NCI-H345 treated with DMSO at 0.1 percent for 48 hours (cell line): ENCODE measurements around the gene MLIP.

Experiments used
- DNase-seq: peaks from one replicate; lab custom pipeline; 2025; ENCODE audit not compliant: unreplicated experiment; lab: John Stamatoyannopoulos, UW

The MLIP gene

GRCh38 chr6:54273214-54273820 is 162.1 kb downstream of the MLIP start:
- no peak for DNase-seq

GRCh38 chr6:54274383-54274782 is 163.1 kb downstream of the MLIP start:
- no peak for DNase-seq

- DNase-seq: no peak
These were observed 170.9 kb downstream of the MLIP start for GRCh38 chr6:54282186-54282585.

- DNase-seq: no peak
These were observed 173.1 kb downstream of the MLIP start for GRCh38 chr6:54284161-54284860.

DNA sequence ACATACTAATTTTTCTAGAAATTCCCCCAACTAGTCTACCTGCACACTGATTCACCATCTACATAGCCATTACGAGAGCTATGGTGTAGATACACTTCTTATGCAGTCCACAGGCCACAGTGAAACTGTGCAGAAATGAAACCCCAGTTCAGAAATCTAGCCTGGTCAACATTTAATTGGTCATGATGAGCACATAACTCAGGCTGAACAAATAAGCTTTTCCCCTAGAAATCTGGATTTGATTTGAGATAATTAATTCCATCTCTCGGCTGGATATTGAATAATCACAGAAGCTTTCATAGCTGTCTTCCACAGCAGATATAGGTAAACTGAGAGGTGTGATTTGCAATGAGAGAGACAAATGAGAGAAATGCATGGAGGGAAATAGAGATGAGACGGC is 174.4 kb downstream of the MLIP start:
- DNase-seq: no peak

DNA sequence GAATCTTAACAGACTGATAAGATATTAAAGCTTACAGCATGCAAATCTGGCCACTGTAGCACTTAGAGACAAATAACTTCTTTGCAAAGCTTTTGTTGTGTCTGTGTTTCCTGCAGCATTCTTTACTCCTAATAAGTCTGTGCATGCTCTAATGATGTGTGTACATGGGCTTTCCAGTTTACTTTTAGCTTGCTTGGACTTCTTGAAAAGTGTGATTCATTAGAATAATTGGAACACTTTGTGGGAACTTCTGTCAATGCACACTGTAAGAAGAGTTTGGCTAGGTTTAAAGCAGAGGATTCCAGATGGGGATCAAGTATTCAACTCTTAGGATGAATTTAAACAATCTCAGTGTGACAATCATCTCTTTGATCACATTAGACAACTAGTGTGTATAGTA is 174.9 kb downstream of the MLIP start:
- no peak for DNase-seq

DNA sequence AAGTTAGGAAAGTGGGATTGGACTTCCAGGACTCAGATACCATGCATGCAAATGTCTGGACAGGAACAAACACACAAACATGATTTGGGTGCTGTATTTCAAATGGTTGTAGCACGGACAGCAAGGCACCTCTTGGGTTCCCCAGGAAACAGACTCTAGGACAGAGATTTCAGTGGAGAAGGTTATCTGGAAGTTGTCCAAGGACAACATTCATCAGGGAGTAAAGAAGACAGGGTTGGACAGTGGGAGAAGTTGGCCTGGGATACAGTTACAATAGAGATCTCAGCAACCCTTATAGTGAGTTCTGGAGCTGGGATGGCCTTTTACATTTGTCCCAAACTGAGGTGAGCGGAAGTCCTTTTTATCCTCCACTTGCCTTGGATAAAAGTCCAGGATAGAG is 177.2 kb downstream of the MLIP start:
- no peak for DNase-seq

DNA sequence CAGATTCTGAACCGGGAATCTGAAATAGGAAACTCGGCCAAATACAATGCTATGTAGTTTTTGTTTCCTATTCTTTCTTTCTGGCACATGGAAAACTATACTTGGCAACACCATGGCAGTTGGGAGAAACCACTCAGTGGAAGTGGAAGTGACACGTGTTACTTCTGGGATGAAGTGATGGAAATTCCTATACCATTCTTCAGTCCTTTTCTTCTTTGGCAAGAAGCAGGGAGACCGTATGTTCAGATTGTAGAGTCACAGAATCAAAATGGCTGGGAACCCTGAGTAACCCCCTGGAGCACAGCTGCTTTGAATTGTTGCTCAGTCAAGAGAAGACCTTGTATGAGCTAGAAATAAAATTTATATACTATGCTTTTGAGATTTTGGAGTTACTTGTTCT is 178.2 kb downstream of the MLIP start:
- DNase-seq: no peak

GRCh38 chr6:54291146-54291545 is 179.9 kb downstream of the MLIP start:
- DNase-seq: no peak

DNA sequence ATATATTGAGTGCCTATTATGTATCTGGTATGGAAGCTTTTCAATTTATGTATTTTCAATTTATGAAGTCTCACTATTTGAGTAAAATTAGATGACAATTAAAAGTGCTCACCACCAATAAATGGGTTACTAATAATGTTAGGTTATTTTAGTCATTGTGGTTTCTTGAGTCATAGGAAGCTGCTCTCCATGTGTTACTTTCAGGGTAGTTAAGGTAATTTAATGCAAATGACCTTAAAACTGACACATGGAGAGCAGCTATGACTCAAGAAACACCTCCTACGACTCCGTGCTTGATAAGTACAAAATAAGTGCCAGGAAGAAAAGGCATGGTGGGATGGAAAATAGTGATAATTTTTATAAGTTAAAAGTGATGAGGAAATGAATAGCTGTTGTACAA is 180.5 kb downstream of the MLIP start:
- DNase-seq: no peak

GRCh38 chr6:54294965-54295532 is 183.8 kb downstream of the MLIP start:
- DNase-seq: no peak

DNA sequence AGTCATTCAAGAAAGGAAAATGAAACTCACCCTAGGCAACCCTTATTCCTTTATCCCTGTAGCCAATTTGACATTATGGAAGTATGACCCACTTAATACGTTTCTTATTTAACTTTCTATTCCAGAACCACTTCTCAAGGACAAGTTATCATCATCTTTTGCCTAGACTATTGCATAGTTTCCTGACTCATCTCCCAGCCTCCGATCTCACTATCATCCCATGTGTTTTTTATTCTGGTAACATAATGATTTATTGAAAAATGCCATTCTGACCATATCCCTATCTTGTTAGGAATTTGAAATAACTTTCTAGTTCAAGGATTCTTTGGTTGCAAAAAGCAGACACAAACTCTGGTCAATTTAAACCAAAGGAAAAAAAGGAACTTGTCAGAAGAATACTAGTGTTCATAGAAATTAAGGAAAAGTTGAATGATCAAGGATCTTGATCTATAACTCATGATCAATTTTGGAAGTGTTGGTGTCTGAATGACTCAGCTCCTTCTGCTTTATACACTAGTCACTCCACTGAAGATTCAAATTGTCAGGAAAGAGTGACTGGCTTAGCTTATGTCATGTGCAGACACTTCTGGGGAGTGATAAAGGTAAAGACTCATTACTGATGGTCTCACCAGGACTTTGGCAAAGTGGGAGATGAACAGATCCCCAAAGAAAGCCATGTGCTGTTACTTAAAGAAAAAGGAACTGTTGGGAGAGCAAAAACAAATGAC is 188.5 kb downstream of the MLIP start:
- DNase-seq: no peak

GRCh38 chr6:54301770-54302169 is 190.5 kb downstream of the MLIP start:
- no peak for DNase-seq

- no peak for DNase-seq
These were observed 196.2 kb downstream of the MLIP start for GRCh38 chr6:54307439-54307910.

DNA sequence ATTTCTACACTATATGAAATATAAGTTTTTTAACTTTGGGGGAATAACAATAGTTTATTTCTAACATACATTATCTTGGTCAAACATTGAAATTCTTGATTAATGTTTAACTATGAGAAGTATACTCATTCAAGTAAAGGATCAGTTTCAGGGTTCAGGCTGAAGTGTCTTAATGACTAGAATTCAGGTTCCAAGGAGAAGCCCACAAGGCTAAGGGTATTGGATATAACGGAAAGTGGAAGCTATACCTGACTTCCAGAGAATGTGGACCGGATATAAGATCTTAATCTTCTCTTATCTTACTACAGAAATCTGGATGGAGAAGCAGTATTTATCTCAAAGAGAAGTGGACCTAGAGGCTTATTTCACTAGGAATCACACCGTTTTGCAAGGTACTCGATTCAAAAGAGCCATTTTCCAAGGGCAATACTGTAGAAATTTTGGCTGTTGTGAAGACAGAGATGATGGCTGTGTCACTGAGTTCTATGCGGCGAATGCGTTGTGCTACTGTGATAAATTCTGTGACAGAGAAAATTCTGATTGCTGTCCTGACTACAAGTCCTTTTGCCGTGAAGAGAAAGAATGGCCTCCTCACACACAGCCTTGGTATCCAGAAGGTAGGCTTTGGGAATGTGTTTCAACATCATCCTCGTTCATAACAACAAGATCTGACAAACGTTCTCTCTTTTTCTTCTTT is 197.2 kb downstream of the MLIP start, which contains the start of gene TINAG:
Gene TINAG (plus strand): TSS at position 153 of the 697 bp plus-strand sequence. CDS start 110 bp downstream, at position 263.
- no peak for DNase-seq

- no peak for DNase-seq
These were observed 197.7 kb downstream of the MLIP start for GRCh38 chr6:54308986-54309315.

GRCh38 chr6:54310377-54311152 is 199.3 kb downstream of the MLIP start:
- no peak for DNase-seq

GRCh38 chr6:54315656-54316055 is 204.4 kb downstream of the MLIP start:
- no peak for DNase-seq
